ENCODE data around the gene ZAR1.

The ZAR1 gene

GRCh38 chr4:48489683-48490011 is 405 bp upstream of the ZAR1 start:
- DNase-seq (ENCODE audit: low read depth) = no peak
- no peak for TF ChIP-seq CTCF (conservative IDR thresholded peaks at IDR 0.05; ENCODE audit: low read length)
- H3K4me3 ChIP-seq (ENCODE audit: low read length) = no peak overlapping the region

- DNase-seq (ENCODE audit: low read depth) = no peak
- no peak for TF ChIP-seq CTCF (conservative IDR thresholded peaks at IDR 0.05; ENCODE audit: low read length)
- H3K4me3 ChIP-seq (ENCODE audit: low read length) = no peak overlapping the region
Observed at GRCh38 chr4:48490680-48491513, 845 bp downstream of the ZAR1 start.

GRCh38 chr4:48491514-48492176 is 1.6 kb downstream of the ZAR1 start:
- H3K4me3 ChIP-seq (ENCODE audit: low read length) = no peak overlapping the region
- no peak for TF ChIP-seq CTCF (conservative IDR thresholded peaks at IDR 0.05; ENCODE audit: low read length)
- DNase-seq (ENCODE audit: low read depth) = no peak

GRCh38 chr4:48493452-48494100 is 3.5 kb downstream of the ZAR1 start:
- no peak for TF ChIP-seq CTCF (conservative IDR thresholded peaks at IDR 0.05; ENCODE audit: low read length)
- DNase-seq (ENCODE audit: low read depth) = no peak
- H3K4me3 ChIP-seq (ENCODE audit: low read length) = no peak overlapping the region

GRCh38 chr4:48495941-48496340 is 5.9 kb downstream of the ZAR1 start:
- TF ChIP-seq CTCF (conservative IDR thresholded peaks at IDR 0.05; ENCODE audit: low read length) = no peak
- DNase-seq (ENCODE audit: low read depth) = no peak
- H3K4me3 ChIP-seq (ENCODE audit: low read length) = no peak overlapping the region

- TF ChIP-seq CTCF (conservative IDR thresholded peaks at IDR 0.05; ENCODE audit: low read length) = no peak
- DNase-seq (ENCODE audit: low read depth) = no peak
- H3K4me3 ChIP-seq (ENCODE audit: low read length) = no peak overlapping the region
Observed at GRCh38 chr4:48498895-48499294, 8.8 kb downstream of the ZAR1 start.
